SK-N-SH treated with all-trans-retinoic acid at 6 μM for 48 hours (cell line): ENCODE results near the gene PARP8.

Experiments used
- GLIS3 ChIP-seq: fragments of 250-450 bp; sonication (Bioruptor Pico); IDR thresholded peaks from 2 replicates; pipeline ENCODE4 v1.5.0; 2020; ENCODE audit warnings: mild to moderate bottlenecking, moderate library complexity
- SNAI2 ChIP-seq: fragments of 250-450 bp; sonication (Bioruptor Pico); IDR thresholded peaks from 2 replicates; pipeline ENCODE4 v1.5.0; 2020; ENCODE audit warnings: mild to moderate bottlenecking, moderate library complexity
- TOX ChIP-seq: fragments of 250-450 bp; sonication (Bioruptor Pico); IDR thresholded peaks from 2 replicates; pipeline ENCODE4 v1.8.0; 2021; ENCODE audit warnings: mild to moderate bottlenecking, moderate library complexity, borderline replicate concordance
- ZFP3 ChIP-seq: fragments of 250-450 bp; sonication (Bioruptor Pico); IDR thresholded peaks from 2 replicates; pipeline ENCODE4 v1.5.0; 2020; ENCODE audit warnings: mild to moderate bottlenecking, moderate library complexity
- ZNF565 ChIP-seq: fragments of 450-650 bp; formaldehyde crosslinking; conservative IDR thresholded peaks from 2 replicates; pipeline ENCODE4 v1.5.0; 2020; ENCODE audit warnings: low read depth, mild to moderate bottlenecking, moderate library complexity
- TF ChIP-seq, protein P1 (sequence below): fragments of 250-450 bp; sonication (Bioruptor Pico); IDR thresholded peaks from 2 replicates; pipeline ENCODE4 v1.8.0; 2021; ENCODE audit warnings: low read depth, mild to moderate bottlenecking, moderate library complexity, borderline replicate concordance
- TF ChIP-seq, protein P2 (sequence below): fragments of 250-450 bp; sonication (Bioruptor Pico); IDR thresholded peaks from 2 replicates; pipeline ENCODE4 v1.8.0; 2020; ENCODE audit warnings: mild to moderate bottlenecking, moderate library complexity, borderline replicate concordance
- TF ChIP-seq, protein P3 (sequence below): fragments of 250-450 bp; sonication (Bioruptor Pico); IDR thresholded peaks from 2 replicates; pipeline ENCODE4 v1.5.1; 2021; ENCODE audit warnings: mild to moderate bottlenecking, moderate library complexity

DNA sequence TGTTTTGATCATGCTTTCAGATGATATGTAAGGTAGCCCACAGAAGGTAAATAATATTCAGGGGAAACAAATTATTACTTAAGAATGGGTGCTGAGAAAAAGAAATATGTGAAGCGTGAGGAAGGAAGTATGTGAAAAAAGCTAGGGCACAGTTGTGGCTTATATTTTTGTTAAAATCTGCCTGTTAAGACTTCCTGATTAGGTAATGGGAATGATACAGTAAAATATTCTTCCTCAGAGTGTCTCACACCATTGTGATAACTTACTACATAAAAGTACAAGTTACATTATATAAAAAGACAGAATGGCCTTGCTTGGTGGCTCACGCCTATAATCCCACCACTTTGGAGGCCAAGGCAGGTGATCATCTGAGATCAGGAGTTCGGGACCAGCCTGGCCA lies 18.7 kb upstream of the PARP8 start:
- TF ChIP-seq, protein P1, sequence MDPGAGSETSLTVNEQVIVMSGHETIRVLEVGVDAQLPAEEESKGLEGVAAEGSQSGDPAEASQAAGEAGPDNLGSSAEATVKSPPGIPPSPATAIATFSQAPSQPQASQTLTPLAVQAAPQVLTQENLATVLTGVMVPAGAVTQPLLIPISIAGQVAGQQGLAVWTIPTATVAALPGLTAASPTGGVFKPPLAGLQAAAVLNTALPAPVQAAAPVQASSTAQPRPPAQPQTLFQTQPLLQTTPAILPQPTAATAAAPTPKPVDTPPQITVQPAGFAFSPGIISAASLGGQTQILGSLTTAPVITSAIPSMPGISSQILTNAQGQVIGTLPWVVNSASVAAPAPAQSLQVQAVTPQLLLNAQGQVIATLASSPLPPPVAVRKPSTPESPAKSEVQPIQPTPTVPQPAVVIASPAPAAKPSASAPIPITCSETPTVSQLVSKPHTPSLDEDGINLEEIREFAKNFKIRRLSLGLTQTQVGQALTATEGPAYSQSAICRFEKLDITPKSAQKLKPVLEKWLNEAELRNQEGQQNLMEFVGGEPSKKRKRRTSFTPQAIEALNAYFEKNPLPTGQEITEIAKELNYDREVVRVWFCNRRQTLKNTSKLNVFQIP (CRISPR knock-in tag) = no peak
- TF ChIP-seq GLIS3 (no peak), ZNF565 (CRISPR knock-in tag) (no peak), TOX (CRISPR knock-in tag) (no peak), ZFP3 (no peak), SNAI2 (CRISPR knock-in tag) (no peak)
- TF ChIP-seq, protein P2, sequence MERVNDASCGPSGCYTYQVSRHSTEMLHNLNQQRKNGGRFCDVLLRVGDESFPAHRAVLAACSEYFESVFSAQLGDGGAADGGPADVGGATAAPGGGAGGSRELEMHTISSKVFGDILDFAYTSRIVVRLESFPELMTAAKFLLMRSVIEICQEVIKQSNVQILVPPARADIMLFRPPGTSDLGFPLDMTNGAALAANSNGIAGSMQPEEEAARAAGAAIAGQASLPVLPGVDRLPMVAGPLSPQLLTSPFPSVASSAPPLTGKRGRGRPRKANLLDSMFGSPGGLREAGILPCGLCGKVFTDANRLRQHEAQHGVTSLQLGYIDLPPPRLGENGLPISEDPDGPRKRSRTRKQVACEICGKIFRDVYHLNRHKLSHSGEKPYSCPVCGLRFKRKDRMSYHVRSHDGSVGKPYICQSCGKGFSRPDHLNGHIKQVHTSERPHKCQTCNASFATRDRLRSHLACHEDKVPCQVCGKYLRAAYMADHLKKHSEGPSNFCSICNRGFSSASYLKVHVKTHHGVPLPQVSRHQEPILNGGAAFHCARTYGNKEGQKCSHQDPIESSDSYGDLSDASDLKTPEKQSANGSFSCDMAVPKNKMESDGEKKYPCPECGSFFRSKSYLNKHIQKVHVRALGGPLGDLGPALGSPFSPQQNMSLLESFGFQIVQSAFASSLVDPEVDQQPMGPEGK (CRISPR knock-in tag) = no peak
- TF ChIP-seq, protein P3, sequence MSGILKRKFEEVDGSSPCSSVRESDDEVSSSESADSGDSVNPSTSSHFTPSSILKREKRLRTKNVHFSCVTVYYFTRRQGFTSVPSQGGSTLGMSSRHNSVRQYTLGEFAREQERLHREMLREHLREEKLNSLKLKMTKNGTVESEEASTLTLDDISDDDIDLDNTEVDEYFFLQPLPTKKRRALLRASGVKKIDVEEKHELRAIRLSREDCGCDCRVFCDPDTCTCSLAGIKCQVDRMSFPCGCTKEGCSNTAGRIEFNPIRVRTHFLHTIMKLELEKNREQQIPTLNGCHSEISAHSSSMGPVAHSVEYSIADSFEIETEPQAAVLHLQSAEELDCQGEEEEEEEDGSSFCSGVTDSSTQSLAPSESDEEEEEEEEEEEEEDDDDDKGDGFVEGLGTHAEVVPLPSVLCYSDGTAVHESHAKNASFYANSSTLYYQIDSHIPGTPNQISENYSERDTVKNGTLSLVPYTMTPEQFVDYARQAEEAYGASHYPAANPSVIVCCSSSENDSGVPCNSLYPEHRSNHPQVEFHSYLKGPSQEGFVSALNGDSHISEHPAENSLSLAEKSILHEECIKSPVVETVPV (CRISPR knock-in tag) = no peak
